IMR-90 (cell line): Measurements from ENCODE around the gene PYDC1. TPM values are rescaled to one million over a fixed set of nuclear protein-coding genes. Genes with fewer than 3 reads are reported as not detected.

ENCODE experiments used
- ATAC-seq: fragments of 200-7000 bp; cut with Tn5 transposase; 2 replicates; pipeline ENCODE4 v1.9.1; 2020; ENCODE audit warnings: low read depth, mild to moderate bottlenecking, moderate library complexity
- BruUV-seq: library from RNA; stranded (reverse); fragments of 400-500 nt; replicated peaks from 2 replicates; lab custom pipeline; 2021; lab: Mats Ljungman, UMichigan
- CTCF ChIA-PET: fragments of 300-600 bp; formaldehyde crosslinking; extraction: SDS; loops from one replicate; lab custom pipeline; 2021; ENCODE audit warnings: antibody characterized with exemption; lab: Yijun Ruan, JAX
- POLR2A ChIA-PET: fragments of 300-600 bp; sonication (Branson Sonifier 250); formaldehyde crosslinking; loops from one replicate; lab custom pipeline; 2022; ENCODE audit warnings: antibody characterized with exemption; ENCODE audit not compliant: unreplicated experiment; lab: Charles Lee
- DNase-seq: peaks from one replicate; pipeline ENCODE4 v3.0.0; 2013
- H2AFZ ChIP-seq: replicated peaks from 2 replicates; pipeline ENCODE3; 2013; ENCODE audit warnings: low read length, mild to moderate bottlenecking; ENCODE audit not compliant: poor library complexity
- H2AK5ac ChIP-seq: 2 replicates; pipeline ENCODE4 v1.6.1; 2013; ENCODE audit warnings: low read depth, low read length, inconsistent platforms
- H2AK9ac ChIP-seq: replicated peaks from 2 replicates; pipeline ENCODE3; 2013; ENCODE audit warnings: mild to moderate bottlenecking, low read depth, low read length, moderate library complexity; ENCODE audit not compliant: poor library complexity
- H2BK120ac ChIP-seq: 2 replicates; pipeline ENCODE4 v1.6.1; 2013; ENCODE audit warnings: low read depth, low read length, inconsistent platforms
- H2BK15ac ChIP-seq: 3 replicates; pipeline ENCODE4 v1.6.1; 2013; ENCODE audit warnings: low read depth, low read length, inconsistent platforms
- H2BK20ac ChIP-seq: 2 replicates; pipeline ENCODE4 v1.6.1; 2013; ENCODE audit warnings: low read depth, mild to moderate bottlenecking, inconsistent platforms, low read length, moderate library complexity
- H2BK5ac ChIP-seq: 2 replicates; pipeline ENCODE4 v1.6.1; 2013; ENCODE audit warnings: mild to moderate bottlenecking, low read depth, low read length, inconsistent platforms; ENCODE audit not compliant: poor library complexity, severe bottlenecking
- H3K14ac ChIP-seq: replicated peaks from 2 replicates; pipeline ENCODE4 v1.6.1; 2013; ENCODE audit warnings: low read depth, low read length, inconsistent platforms
- H3K18ac ChIP-seq: 2 replicates; pipeline ENCODE4 v1.6.1; 2013; ENCODE audit warnings: low read depth, low read length, control low read depth
- H3K23ac ChIP-seq: 2 replicates; pipeline ENCODE4 v1.6.1; 2013; ENCODE audit warnings: low read depth, low read length, inconsistent platforms
- H3K27ac ChIP-seq: 2 replicates; pipeline ENCODE4 v1.5.1; 2013; ENCODE audit warnings: mild to moderate bottlenecking, control low read depth, low read length; ENCODE audit not compliant: insufficient read depth
- H3K27me3 ChIP-seq: 2 replicates; pipeline ENCODE4 v1.6.1; 2013; ENCODE audit warnings: low read length; ENCODE audit not compliant: control insufficient read depth, insufficient read depth
- H3K36me3 ChIP-seq: 2 replicates; pipeline ENCODE4 v1.6.1; 2013; ENCODE audit warnings: low read length, mixed read lengths; ENCODE audit not compliant: control insufficient read depth, insufficient read depth
- H3K4ac ChIP-seq: 2 replicates; pipeline ENCODE4 v1.6.1; 2013; ENCODE audit warnings: low read depth, low read length, inconsistent platforms
- H3K4me1 ChIP-seq: 2 replicates; pipeline ENCODE4 v1.6.1; 2013; ENCODE audit warnings: low read length, mixed read lengths; ENCODE audit not compliant: control insufficient read depth, insufficient read depth
- H3K4me2 ChIP-seq: 2 replicates; pipeline ENCODE4 v1.6.1; 2013; ENCODE audit warnings: low read depth, mild to moderate bottlenecking, control low read depth, low read length, moderate library complexity
- H3K4me3 ChIP-seq: 2 replicates; pipeline ENCODE4 v1.5.1; 2013; ENCODE audit warnings: low read depth, mild to moderate bottlenecking, control low read depth, low read length, moderate library complexity; ENCODE audit not compliant: insufficient read depth
- H3K56ac ChIP-seq: 2 replicates; pipeline ENCODE4 v1.6.1; 2013; ENCODE audit warnings: low read length, inconsistent platforms; ENCODE audit not compliant: insufficient read depth; ENCODE audit errors: extremely low read depth
- H3K79me1 ChIP-seq, 2 experiments: 2 replicates each; pipeline ENCODE4 v1.6.1; 2013; ENCODE audit warnings: low read length in 2 of 2, inconsistent platforms in 1 of 2, low read depth in 1 of 2
- H3K9ac ChIP-seq: 2 replicates; pipeline ENCODE4 v1.6.1; 2013; ENCODE audit warnings: low read depth, low read length, control low read depth
- H3K9me1 ChIP-seq: 2 replicates; pipeline ENCODE4 v1.6.1; 2013; ENCODE audit warnings: low read length, inconsistent platforms; ENCODE audit not compliant: insufficient read depth
- H3K9me3 ChIP-seq: 2 replicates; pipeline ENCODE4 v1.6.1; 2013; ENCODE audit warnings: low read length; ENCODE audit not compliant: control insufficient read depth, insufficient read depth
- H4K20me1 ChIP-seq: 2 replicates; pipeline ENCODE4 v1.6.1; 2013; ENCODE audit warnings: low read length, inconsistent platforms; ENCODE audit not compliant: insufficient read depth
- H4K5ac ChIP-seq: 2 replicates; pipeline ENCODE4 v1.6.1; 2013; ENCODE audit warnings: mild to moderate bottlenecking, low read depth, low read length, control low read depth
- H4K8ac ChIP-seq, 2 experiments: 2 replicates each; pipeline ENCODE4 v1.6.1; 2013; ENCODE audit warnings: low read depth in 2 of 2, low read length in 2 of 2, control low read depth in 1 of 2, inconsistent platforms in 1 of 2
- H4K91ac ChIP-seq: 2 replicates; pipeline ENCODE4 v1.6.1; 2013; ENCODE audit warnings: low read depth, low read length, inconsistent platforms; ENCODE audit not compliant: insufficient read depth
- BHLHE40 ChIP-seq: fragments of 150-350 bp; IDR thresholded peaks from 2 replicates; pipeline ENCODE4 v1.6.1; 2016; ENCODE audit warnings: mild to moderate bottlenecking, low read depth, low read length
- FOS ChIP-seq: fragments of 150-350 bp; IDR thresholded peaks from 2 replicates; pipeline ENCODE4 v1.6.1; 2016; ENCODE audit warnings: low read depth, low read length
- MXI1 ChIP-seq: IDR thresholded peaks from 2 replicates; pipeline ENCODE4 v1.6.1; 2012; ENCODE audit warnings: low read depth, mild to moderate bottlenecking, low read length, moderate library complexity, borderline replicate concordance
- WGBS, 2 experiments: methylation state at CpG; one replicate each; pipeline versions ENCODE4 v1.1.5 to v1.1.7; 2013; ENCODE audit warnings: missing lambda C conversion rate in 2 of 2; ENCODE audit not compliant: insufficient read length in 1 of 2; ENCODE audit errors: extremely low coverage in 2 of 2; 5-methylcytosine and 5-hydroxymethylcytosine counted together
- dilution Hi-C: fragments of 300-500 bp; cut with HindIII; formaldehyde crosslinking; loops from one replicate; pipeline ENCODE4 v1.14.3; 2018; ENCODE audit warnings: low sequenced_read_pairs; ENCODE audit not compliant: unreplicated experiment
- in situ Hi-C: fragments of 300-500 bp; cut with MboI; formaldehyde crosslinking; loops from 3 replicates; pipeline ENCODE4 v1.14.3; 2019; ENCODE audit warnings: low sequenced_read_pairs, inconsistent platforms, mixed read lengths
- intact Hi-C: fragments of 100-400 bp; cut with micrococcal nuclease; formaldehyde crosslinking; loops from 2 replicates; pipeline ENCODE4 v1.10.0; 2022
- polyA plus RNA-seq, 3 experiments: library from polyadenylated mRNA; depleted of rRNA; stranded (reverse); fragments of >200 nt; gene quantifications; 2 replicates each; pipeline ENCODE4 v1.2.3, GENCODE V29; 2012; ENCODE audit warnings: low replicate concordance in 1 of 3
- total RNA-seq: library from RNA; depleted of rRNA; stranded (reverse); fragments of >200 nt; gene quantifications from 2 replicates; pipeline ENCODE4 v1.2.3, GENCODE V29; 2012
- TF ChIP-seq, protein P1 (sequence below): fragments of 150-350 bp; IDR thresholded peaks from 2 replicates; pipeline ENCODE4 v1.6.1; 2017; ENCODE audit warnings: mild to moderate bottlenecking, antibody characterized with exemption, low read length, low read depth

The PYDC1 gene
- total and polyA plus RNA-seq, 2 of the 4 experiments (the other 2 are of a cell fraction) = not detected

GRCh38 chr16:31204871-31205666 is 11.9 kb downstream of the PYDC1 start:
- intact Hi-C loops (no loop called here), in situ Hi-C loops (no loop called here), dilution Hi-C loops (no loop called here)
- H3K9me1 ChIP-seq = no peaks in the 10 kb centered on the region
- no peak overlapping the region for H2BK5ac ChIP-seq
- TF ChIP-seq, protein P1, sequence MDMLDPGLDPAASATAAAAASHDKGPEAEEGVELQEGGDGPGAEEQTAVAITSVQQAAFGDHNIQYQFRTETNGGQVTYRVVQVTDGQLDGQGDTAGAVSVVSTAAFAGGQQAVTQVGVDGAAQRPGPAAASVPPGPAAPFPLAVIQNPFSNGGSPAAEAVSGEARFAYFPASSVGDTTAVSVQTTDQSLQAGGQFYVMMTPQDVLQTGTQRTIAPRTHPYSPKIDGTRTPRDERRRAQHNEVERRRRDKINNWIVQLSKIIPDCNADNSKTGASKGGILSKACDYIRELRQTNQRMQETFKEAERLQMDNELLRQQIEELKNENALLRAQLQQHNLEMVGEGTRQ = no peak
- TF ChIP-seq FOS (no peak), MXI1 (no peak), BHLHE40 (no peak)
- H3K23ac ChIP-seq = no peak overlapping the region
- no peaks in the 10 kb centered on the region for H3K79me1 ChIP-seq
- H2BK120ac ChIP-seq = no peak overlapping the region
- ATAC-seq = no peak
- peaks cover 31% of the 10 kb centered on the region for H3K27me3 ChIP-seq
- H2BK15ac ChIP-seq = no peak overlapping the region
- BruUV-seq = no TSS peak
- H2AK9ac ChIP-seq = no peak overlapping the region
- H3K4ac ChIP-seq = no peak overlapping the region
- H4K8ac ChIP-seq = no peak overlapping the region
- no peak overlapping the region for H3K27ac ChIP-seq
- H4K20me1 ChIP-seq = peaks cover 9% of the 10 kb centered on the region; the same call in 1 of the 2 replicates
- no peak overlapping the region for H3K14ac ChIP-seq
- WGBS, 2 experiments = 100% methylated on average over 2 of the region's 9 CpGs; no CpG with 5 or more reads in 1 of the 2 experiments
- no peak overlapping the region for H3K56ac ChIP-seq
- ChIA-PET POLR2A (no interaction called here), CTCF (no interaction called here)
- no peak overlapping the region for H3K9ac ChIP-seq
- H3K9me3 ChIP-seq = no peaks in the 10 kb centered on the region
- no peak overlapping the region for H3K4me2 ChIP-seq
- no peak overlapping the region for H2AK5ac ChIP-seq
- H4K5ac ChIP-seq = no peak overlapping the region
- peaks cover 4% of the 10 kb centered on the region; the same call in 1 of the 2 replicates for H3K4me1 ChIP-seq
- H3K18ac ChIP-seq = no peak overlapping the region
- no peak for DNase-seq
- peaks cover 2% of the 10 kb centered on the region; the same call in 1 of the 2 replicates for H3K36me3 ChIP-seq
- H2BK20ac ChIP-seq = no peak overlapping the region
- H4K91ac ChIP-seq = no peak overlapping the region
- no peak overlapping the region for H3K4me3 ChIP-seq
- H2AFZ ChIP-seq = no peak overlapping the region
